ENCODE measurements around the gene CINP.
"Not testable (repeated sequence)": the region's sequence is repeated elsewhere in the genome, so short reads cannot be mapped to it uniquely, and the experiment has no call there.

CINP gene

DNA sequence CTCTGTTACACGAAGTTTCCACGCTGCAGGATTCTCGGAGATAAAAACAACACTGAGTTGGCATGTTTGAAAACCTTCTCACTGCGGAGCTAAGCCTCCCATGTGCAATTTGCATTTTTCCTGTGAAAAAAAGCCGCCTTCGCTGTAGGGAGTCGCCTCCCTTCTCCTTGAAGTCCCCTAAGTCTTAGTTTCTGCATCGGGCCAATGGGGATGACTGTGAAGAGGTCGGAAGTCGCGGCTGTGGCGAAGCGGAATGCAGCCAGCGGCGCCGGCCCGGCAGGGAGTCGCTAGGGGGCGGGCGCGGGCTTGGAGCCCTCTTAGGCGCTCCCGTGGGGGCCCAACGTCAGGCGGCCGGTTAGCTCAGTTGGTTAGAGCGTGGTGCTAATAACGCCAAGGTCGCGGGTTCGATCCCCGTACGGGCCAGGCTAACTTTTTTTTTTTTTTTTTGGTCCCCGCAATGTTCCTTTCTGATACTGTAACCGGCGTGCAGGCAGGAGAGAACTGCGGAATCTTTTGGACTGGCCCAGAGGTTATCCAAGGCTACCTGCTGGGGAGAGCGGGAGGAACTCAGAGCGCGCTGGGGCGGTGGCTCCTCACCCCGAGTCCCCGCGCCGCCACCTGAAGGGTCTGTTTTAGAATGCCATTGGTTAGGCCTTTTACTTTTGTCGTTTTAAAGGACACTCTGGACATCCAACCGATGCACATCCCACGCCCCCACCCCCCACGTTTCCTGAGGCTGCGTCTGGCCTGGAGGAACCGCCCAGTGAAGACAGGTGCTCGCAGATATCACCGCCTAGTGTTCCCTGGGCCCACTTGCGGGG lies 45.7 kb downstream of the CINP start:
- no peaks in the 10 kb centered on the region for H3K27me3 Mint-ChIP-seq

DNA sequence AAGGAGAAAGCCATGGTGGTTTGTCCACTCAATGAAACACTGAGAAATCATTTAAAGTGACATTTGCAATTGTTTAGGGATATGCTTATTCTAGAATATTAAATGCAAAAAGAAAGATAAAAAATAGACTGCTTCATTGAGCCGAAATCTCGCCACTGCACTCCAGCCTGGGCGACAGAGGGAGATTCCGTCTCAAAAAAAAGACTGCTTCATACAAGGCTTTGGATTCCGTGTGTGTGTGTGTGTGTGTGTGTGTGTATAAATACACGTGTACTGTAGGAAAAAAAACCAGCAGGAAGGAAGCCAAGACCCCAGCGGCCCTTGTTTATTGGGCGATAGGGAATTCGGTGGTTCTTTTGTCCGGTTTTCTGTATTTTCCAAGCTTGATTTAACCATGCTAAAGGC lies 46.4 kb downstream of the CINP start:
- H3K4me1 Mint-ChIP-seq: peaks cover 41% of the 10 kb centered on the region
- peak overlapping the region; percentile 100 for H3K27ac Mint-ChIP-seq (ENCODE audit: low read depth)
- peak overlapping the region; percentile 92 for H3K4me3 Mint-ChIP-seq
- H3K27me3 Mint-ChIP-seq: no peaks in the 10 kb centered on the region
- no peak for DNase-seq (ENCODE audit: low spot score in 2 of 2)
- no peak for ATAC-seq (replicated peaks; ENCODE audit: extremely low read depth, poor library complexity, severe bottlenecking)
- H3K9me3 Mint-ChIP-seq: no peaks in the 10 kb centered on the region
- peaks cover 37% of the 10 kb centered on the region for H3K36me3 Mint-ChIP-seq (ENCODE audit: insufficient read depth)

More for the DNA sequence above, 45.7 kb downstream of the CINP start:
- H3K27ac Mint-ChIP-seq (ENCODE audit: low read depth): peak overlapping the region; percentile 100
- H3K36me3 Mint-ChIP-seq (ENCODE audit: insufficient read depth): peaks cover 37% of the 10 kb centered on the region
- H3K9me3 Mint-ChIP-seq: no peaks in the 10 kb centered on the region
- H3K4me3 Mint-ChIP-seq: peak overlapping the region; percentile 92
- ATAC-seq (replicated peaks; ENCODE audit: extremely low read depth, poor library complexity, severe bottlenecking) (peak; percentile 59), DNase-seq (ENCODE audit: low spot score in 2 of 2) (peak; percentile 91 to 99)
- peaks cover 45% of the 10 kb centered on the region for H3K4me1 Mint-ChIP-seq

DNA sequence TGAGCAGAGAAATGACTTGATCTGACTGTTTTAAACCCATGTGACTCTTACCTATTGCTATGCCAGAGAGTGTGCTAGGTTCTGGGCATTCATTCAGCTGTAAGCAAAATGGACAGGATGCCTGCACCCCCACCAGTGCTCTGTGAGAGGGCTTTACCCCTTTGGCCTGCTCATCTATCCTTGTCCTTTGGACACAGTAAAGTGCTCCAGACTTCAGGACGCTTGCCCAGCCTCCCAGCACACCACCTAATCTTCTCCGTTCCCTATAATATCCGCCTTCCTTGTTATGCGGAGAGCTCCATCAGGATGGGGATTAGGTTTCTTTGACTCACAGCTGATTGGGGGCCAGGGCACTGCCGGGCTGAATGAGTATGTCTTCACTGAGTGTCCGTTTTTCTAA lies 47.6 kb downstream of the CINP start:
- no peaks in the 10 kb centered on the region for H3K27me3 Mint-ChIP-seq
- peak overlapping the region; percentile 80 for H3K4me3 Mint-ChIP-seq
- no peak for DNase-seq (ENCODE audit: low spot score in 2 of 2)
- H3K36me3 Mint-ChIP-seq (ENCODE audit: insufficient read depth): peaks cover 36% of the 10 kb centered on the region
- no peak overlapping the region for H3K27ac Mint-ChIP-seq (ENCODE audit: low read depth)
- no peak for ATAC-seq (replicated peaks; ENCODE audit: extremely low read depth, poor library complexity, severe bottlenecking)
- no peaks in the 10 kb centered on the region for H3K9me3 Mint-ChIP-seq
- peaks cover 40% of the 10 kb centered on the region for H3K4me1 Mint-ChIP-seq

DNA sequence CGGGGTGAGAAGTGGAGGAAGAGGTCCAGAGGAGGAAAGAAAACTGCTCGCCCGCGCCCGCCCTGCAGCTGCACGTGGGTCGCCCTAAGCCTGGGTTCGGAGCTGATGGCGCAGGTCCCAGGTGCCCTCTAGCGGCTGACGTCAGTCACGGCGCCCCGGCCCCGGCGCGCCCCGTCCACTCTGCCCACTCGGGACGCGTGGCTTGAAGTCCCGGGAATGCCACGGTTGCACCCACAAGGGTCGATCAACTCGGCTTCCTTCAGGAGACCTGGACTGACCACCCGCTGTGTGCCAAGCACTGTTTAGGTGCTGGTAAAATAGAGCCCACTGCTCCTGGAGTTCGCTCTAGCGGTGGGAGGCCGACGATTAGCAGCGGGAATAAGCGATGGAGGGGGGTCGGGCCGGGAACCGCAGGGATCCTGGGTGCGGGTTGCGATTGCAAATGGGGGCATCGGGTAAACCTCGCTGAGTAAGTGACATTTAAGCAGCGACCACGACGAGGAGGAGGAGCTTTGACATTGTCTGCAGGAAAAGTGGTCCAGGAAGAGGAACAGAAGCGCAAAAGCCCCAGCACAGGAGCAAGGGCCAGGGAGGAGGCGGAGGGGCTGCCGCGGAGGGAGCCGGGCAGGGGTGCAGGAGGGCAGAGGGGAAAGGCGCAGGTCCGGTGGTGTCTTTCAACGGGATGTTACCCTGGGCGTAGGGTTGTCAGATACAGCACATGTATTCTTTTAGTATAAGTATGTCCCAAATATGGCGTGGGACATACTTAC lies 48.3 kb downstream of the CINP start:
- H3K9me3 Mint-ChIP-seq: no peaks in the 10 kb centered on the region
- H3K4me1 Mint-ChIP-seq: peaks cover 38% of the 10 kb centered on the region
- peak overlapping the region; percentile 80 for H3K4me3 Mint-ChIP-seq
- H3K27ac Mint-ChIP-seq (ENCODE audit: low read depth): peak overlapping the region; percentile 89
- DNase-seq (ENCODE audit: low spot score in 2 of 2) (peak; percentile 65 to 77), ATAC-seq (replicated peaks; ENCODE audit: extremely low read depth, poor library complexity, severe bottlenecking) (peak; percentile 65)
- no peaks in the 10 kb centered on the region for H3K27me3 Mint-ChIP-seq
- peaks cover 32% of the 10 kb centered on the region for H3K36me3 Mint-ChIP-seq (ENCODE audit: insufficient read depth)

GRCh38 chr14:102304611-102305506 lies 57.8 kb downstream of the CINP start, which contains the start of gene MOK:
Gene MOK (minus strand): TSS chr14:102305164. CDS start chr14:102304968, 196 bp downstream.
- Mint-ChIP-seq H3K4me3 (peak within 1 kb of the TSS; percentile 90), H3K9me3 (no peaks in the 10 kb centered on the region), H3K27ac (ENCODE audit: low read depth) (peak within 1 kb of the TSS; percentile 98), H3K4me1 (peaks cover 8% of the 10 kb centered on the region), H3K36me3 (ENCODE audit: insufficient read depth) (peaks cover 16% of the 10 kb centered on the region), H3K27me3 (no peaks in the 10 kb centered on the region)
- ATAC-seq (replicated peaks; ENCODE audit: extremely low read depth, poor library complexity, severe bottlenecking) (peak; percentile 93), DNase-seq (ENCODE audit: low spot score in 2 of 2) (peak; percentile 98)

GRCh38 chr14:102303664-102304063 lies 59.0 kb downstream of the CINP start:
- no peaks in the 10 kb centered on the region for H3K27me3 Mint-ChIP-seq
- peaks cover 16% of the 10 kb centered on the region for H3K36me3 Mint-ChIP-seq (ENCODE audit: insufficient read depth)
- H3K4me1 Mint-ChIP-seq: peaks cover 8% of the 10 kb centered on the region
- DNase-seq (ENCODE audit: low spot score in 2 of 2) (no peak), ATAC-seq (replicated peaks; ENCODE audit: extremely low read depth, poor library complexity, severe bottlenecking) (no peak)
- H3K9me3 Mint-ChIP-seq: no peaks in the 10 kb centered on the region
- H3K27ac Mint-ChIP-seq (ENCODE audit: low read depth): no peak overlapping the region
- H3K4me3 Mint-ChIP-seq: peak overlapping the region; percentile 41

DNA sequence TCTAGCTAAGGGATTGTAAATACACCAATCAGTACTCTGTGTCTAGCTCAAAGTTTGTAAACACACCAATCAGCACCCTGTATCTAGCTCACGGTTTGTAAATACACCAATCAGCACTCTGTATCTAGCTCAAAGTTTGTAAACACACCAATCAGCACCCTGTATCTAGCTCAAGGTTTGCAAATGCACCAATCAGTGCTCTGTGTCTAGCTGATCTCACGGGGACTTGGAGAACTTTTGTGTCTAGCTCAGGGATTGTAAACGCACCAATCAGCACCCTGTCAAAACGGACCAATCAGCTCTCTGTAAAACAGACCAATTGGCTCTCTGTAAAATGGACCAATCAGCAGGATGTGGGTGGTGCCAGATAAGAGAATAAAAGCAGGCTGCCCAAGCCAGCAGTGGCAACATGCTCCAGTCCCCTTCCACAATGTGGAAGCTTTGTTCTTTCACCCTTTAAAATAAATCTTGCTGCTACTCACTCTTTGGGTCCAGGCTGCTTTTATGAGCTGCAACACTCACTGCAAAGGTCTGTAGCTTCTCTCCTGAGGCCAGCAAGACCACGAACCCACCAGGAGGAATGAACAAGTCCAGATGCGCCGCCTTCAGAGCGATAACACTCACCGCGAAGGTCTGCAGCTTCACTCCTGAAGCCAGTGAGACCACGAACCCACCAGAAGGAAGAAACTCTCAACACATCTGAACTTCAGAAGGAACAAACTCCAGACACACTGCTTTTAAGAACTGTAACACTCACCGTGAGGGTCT lies 64.2 kb downstream of the CINP start:
- not testable (repeated sequence) for H3K4me1 Mint-ChIP-seq; H3K9me3 Mint-ChIP-seq; H3K27me3 Mint-ChIP-seq; H3K27ac Mint-ChIP-seq (ENCODE audit: low read depth); H3K36me3 Mint-ChIP-seq (ENCODE audit: insufficient read depth); DNase-seq (ENCODE audit: low spot score in 2 of 2); H3K4me3 Mint-ChIP-seq; ATAC-seq (replicated peaks; ENCODE audit: extremely low read depth, poor library complexity, severe bottlenecking)

All from central memory CD8-positive, alpha-beta T cell (primary cell).